HG02610 (cell line): ENCODE results near the gene TMIGD2.

Source experiments
- ATAC-seq: cut with Tn5 transposase; IDR thresholded peaks from one replicate; pipeline ENCODE4 v1.9.1; 2021; ENCODE audit warnings: mild to moderate bottlenecking, moderate library complexity; ENCODE audit not compliant: unreplicated experiment

Gene TMIGD2

GRCh38 chr19:4326837-4327251, 24.7 kb upstream of the TMIGD2 start:
- ATAC-seq, result no peak

- no peak for ATAC-seq
Observed at GRCh38 chr19:4326215-4326836, 24.1 kb upstream of the TMIGD2 start.

DNA sequence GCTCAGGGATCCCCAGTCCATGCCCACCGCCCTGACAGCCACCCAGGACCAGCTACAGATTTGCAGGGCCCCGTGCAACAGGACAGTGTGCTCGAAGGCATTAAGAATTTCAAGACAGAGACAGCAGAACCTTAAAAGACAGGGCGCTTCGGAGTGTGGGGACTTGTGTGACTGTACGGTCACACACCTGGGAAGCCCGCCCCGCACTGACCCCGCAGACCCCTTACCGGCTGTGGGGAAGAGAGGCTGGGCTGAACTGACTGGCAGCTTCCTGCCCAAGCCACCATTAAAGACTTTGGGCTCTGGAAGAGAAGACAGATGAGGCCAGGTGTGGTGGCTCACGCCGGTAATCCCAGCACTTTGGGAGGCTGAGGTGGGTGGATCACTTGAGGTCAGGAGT, 22.0 kb upstream of the TMIGD2 start:
- no peak for ATAC-seq

DNA sequence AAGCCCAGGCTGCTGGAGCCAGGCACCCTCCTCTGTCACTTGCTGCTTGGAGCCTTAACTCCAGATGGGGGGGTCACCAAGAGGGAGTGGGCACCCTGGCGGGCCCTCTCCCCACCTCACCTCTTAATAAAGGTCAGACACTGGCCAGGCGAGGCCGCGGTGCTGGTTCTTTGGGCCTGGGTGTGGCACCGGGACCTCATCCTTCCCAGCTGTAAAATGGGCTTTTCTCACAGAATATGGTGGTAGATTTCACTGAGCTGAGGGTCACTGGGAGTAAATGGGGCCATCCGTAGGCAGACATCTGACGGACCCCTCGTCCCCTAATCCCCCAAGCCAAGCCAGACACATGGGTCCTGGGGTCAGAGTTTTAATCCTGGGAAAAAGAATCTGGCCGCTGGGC, 21.5 kb upstream of the TMIGD2 start:
- no peak for ATAC-seq

DNA sequence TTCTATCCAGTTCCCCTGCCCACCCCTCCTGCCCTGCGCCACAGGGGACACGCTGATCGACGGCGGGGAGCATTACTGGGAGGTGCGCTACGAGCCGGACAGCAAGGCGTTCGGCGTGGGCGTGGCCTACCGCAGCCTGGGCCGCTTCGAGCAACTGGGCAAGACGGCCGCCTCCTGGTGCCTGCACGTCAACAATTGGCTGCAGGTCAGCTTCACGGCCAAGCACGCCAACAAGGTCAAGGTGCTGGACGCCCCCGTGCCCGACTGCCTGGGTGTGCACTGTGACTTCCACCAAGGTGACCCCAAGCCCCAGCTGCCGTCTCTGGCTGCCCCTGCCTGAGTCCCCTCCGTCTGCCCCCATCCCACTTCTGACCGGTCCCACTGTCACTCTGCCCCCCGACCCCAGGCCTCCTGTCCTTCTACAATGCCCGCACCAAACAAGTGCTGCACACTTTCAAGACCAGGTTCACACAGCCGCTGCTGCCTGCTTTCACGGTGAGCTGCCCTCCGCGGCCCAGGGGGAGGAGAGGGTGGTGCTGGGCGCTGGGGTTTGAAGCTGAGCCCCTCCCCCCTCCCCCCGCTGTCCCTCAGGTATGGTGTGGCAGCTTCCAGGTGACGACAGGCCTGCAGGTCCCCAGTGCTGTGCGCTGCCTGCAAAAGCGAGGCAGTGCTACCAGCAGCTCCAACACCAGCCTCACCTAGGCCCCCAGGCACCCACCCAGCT, 20.9 kb upstream of the TMIGD2 start:
- no peak for ATAC-seq

DNA sequence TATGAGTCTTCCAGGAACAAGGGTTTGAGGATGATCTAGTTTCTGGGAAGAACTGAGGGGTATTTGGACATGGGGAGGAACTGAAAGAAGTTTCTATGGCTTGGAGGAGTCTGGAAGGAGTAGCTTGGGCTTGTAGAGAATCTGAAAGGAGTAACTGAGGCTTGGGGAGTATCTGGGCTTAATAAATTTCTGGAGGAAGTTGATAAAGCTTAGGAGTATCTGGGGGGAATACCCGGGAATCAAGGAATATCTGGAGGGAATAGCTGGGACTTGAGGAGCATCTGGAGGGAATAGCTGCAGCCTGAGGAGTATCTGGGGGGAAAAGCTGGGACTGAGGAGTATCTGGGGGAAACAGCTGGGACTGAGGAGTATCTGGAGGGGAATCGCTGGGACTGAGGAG, 18.2 kb upstream of the TMIGD2 start:
- ATAC-seq, result no peak

GRCh38 chr19:4319067-4319718, 17.0 kb upstream of the TMIGD2 start:
- no peak for ATAC-seq

- ATAC-seq, result no peak
Observed at GRCh38 chr19:4318460-4318859, 16.3 kb upstream of the TMIGD2 start.

DNA sequence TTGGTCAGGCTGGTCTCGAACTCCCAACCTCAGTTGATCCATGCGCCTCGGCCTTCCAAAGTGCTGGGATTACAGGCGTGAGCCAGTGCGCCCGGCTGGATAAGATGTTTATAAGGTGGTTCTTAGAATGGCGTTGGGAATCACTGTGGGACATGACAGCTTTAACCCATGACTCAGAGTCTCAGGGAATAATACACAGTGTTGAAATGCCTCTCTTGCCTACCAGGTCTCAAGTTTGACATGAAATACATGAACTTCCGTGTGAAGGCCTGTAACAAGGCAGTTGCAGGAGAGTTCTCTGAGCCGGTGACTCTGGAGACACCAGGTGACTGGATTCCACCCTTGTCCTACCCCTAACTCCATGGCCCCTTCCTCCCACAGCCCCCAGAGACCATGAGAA, 14.8 kb upstream of the TMIGD2 start:
- ATAC-seq, result no peak

DNA sequence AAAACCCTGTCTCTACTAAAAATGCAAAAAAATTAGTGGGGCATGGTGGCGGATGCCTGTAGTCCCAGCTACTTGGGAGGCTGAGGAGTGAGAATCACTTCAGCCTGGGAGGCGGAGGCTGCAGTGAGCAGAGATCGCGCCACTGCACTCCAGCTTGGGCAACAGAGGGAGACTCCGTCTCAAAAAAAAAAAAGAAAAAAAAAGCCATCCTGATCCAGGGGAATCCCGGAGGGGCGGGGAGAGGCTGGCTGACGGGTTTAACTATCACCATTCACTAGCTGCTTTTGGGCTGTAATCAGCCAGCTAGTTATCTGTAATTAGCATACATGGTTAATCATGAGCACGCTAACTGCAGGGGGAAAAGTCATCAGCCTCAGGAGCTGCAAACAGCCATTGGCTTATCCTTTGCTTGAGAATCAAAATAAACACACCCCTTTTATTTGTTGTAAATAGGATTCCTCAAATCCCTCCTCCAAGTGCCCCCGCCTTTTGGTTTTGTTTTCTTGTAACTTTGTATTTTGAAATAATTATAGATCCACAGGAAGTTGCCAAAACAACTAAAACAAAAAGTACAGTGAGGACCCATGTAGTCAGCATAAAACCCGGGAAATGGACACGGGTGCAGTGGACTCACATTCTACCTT, 11.8 kb upstream of the TMIGD2 start:
- ATAC-seq, result no peak

GRCh38 chr19:4310247-4311121, 8.3 kb upstream of the TMIGD2 start:
- no peak for ATAC-seq

- no peak for ATAC-seq
Observed at GRCh38 chr19:4305659-4306058, 3.5 kb upstream of the TMIGD2 start.

- ATAC-seq, result no peak
Observed at GRCh38 chr19:4305257-4305612, 3.0 kb upstream of the TMIGD2 start.

GRCh38 chr19:4304538-4305256, 2.5 kb upstream of the TMIGD2 start, which contains the start of gene FSD1:
Gene FSD1, plus strand, starts transcription at chr19:4304598. Its CDS starts 149 bp downstream, at chr19:4304747.
- no peak for ATAC-seq

GRCh38 chr19:4303819-4304537, 1.8 kb upstream of the TMIGD2 start:
- no peak for ATAC-seq

GRCh38 chr19:4301590-4302242, 473 bp downstream of the TMIGD2 start:
- no peak for ATAC-seq

DNA sequence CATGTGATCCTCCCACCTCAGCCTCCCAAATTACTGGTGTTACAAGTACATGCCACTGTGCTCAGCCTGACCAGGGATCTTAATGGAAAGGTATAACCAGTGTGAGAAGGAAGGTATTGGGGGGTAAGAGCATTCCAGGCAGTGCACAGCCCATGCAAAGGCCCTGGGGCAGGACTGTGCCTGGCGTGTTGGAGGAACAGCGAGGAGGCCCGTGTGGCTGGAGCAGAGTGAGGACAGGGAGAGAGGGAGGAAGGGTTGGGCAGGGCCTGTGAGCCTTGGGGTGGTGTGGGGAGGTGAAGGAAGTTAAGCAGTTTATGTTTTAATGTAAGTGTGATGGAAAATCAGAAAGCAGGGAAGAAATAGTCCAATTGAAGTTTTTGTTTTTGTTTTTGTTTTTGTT, 1.6 kb downstream of the TMIGD2 start:
- ATAC-seq, result no peak

DNA sequence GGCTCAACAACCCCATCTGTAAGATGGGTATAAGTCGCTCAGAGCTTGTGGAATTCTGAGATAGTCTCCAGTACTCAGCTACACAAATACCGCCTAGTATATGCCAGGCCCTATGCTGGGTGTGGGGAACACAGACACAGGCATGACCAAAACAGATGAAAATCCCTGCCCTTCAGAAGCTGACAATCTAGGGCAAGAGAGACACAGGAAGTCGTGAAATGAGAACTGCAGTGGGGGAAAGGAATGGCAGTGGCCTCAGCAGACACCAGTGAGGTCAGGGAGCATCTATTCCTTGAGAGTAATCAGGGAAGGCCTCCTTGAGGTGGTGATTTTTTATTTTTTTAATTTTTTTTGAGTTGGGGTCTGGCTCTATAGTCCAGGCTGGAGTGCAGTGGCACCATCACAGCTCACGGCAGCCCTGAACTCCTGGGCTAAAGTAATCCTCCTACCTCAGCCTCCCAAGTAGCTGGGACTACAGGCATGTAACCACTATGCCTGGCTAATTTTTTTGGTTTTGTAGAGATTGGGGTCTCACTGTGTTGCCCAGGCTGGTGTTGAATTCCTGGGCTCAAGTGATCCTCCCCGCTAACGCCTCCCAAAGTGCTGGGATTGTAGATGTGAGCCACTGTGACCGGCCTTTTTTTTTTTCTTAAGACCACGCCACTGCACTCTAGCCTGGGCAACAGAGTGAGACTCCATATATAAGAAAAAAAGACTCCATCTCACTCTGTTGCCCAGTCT, 3.2 kb downstream of the TMIGD2 start:
- no peak for ATAC-seq
